Activated CD4-positive, alpha-beta T cell treated with anti-CD3 and anti-CD28 coated beads, Interleukin-2, amount 10 ng/mL, durations not matched to agents 24 days and 14 days (primary cell): ENCODE results near the gene ATG7. TPM values are rescaled to one million over a fixed set of nuclear protein-coding genes. Genes with fewer than 3 reads are reported as not detected.
"Not testable (repeated sequence)": the region's sequence is repeated elsewhere in the genome, so short reads cannot be mapped to it uniquely, and the experiment has no call there.

Source experiments
- DNase-seq: peaks from one replicate; pipeline ENCODE4 v3.0.0; 2022
- H3K27ac Mint-ChIP-seq: one replicate; pipeline ENCODE4 v1.8.0; 2022; ENCODE audit warnings: mild to moderate bottlenecking, mixed read lengths
- H3K27me3 Mint-ChIP-seq: one replicate; pipeline ENCODE4 v1.8.0; 2022; ENCODE audit warnings: mixed read lengths
- H3K36me3 Mint-ChIP-seq: one replicate; pipeline ENCODE4 v1.8.0; 2022; ENCODE audit warnings: low read depth, mild to moderate bottlenecking, mixed read lengths
- H3K4me1 Mint-ChIP-seq: one replicate; pipeline ENCODE4 v1.8.0; 2021; ENCODE audit warnings: mixed read lengths
- H3K4me3 Mint-ChIP-seq: one replicate; pipeline ENCODE4 v1.8.0; 2022; ENCODE audit warnings: mild to moderate bottlenecking, moderate library complexity, mixed read lengths
- H3K9me3 Mint-ChIP-seq: one replicate; pipeline ENCODE4 v1.8.0; 2021; ENCODE audit warnings: mixed read lengths
- intact Hi-C: fragments of 100-400 bp; cut with micrococcal nuclease; formaldehyde crosslinking; loops from one replicate; pipeline ENCODE4 v1.15.1; 2023
- total RNA-seq: library from RNA; stranded (reverse); gene quantifications from 2 replicates; pipeline ENCODE4 v1.2.3, GENCODE V29; 2022

Gene ATG7
- total RNA-seq, 1 donor from 2014 or later, result 41.4 TPM

- H3K27me3 Mint-ChIP-seq, result no peaks in the 10 kb centered on the region
- H3K4me3 Mint-ChIP-seq, result no peak overlapping the region
- peaks cover 11% of the 10 kb centered on the region for H3K36me3 Mint-ChIP-seq
- H3K27ac Mint-ChIP-seq, result no peak overlapping the region
- no peak for DNase-seq
- no peaks in the 10 kb centered on the region for H3K9me3 Mint-ChIP-seq
- intact Hi-C loops, result loop anchor here (10.0 kb wide), 1 partner anchor 57 kb away; the partner anchor contains the start of gene VGLL4
- H3K4me1 Mint-ChIP-seq, result peaks cover 27% of the 10 kb centered on the region
These were observed 315.6 kb downstream of the ATG7 start for GRCh38 chr3:11587766-11588165.

GRCh38 chr3:11588338-11588737 lies 316.1 kb downstream of the ATG7 start:
- Mint-ChIP-seq H3K27ac (no peak overlapping the region), H3K9me3 (no peaks in the 10 kb centered on the region), H3K4me1 (peaks cover 27% of the 10 kb centered on the region), H3K27me3 (no peaks in the 10 kb centered on the region), H3K4me3 (no peak overlapping the region), H3K36me3 (peaks cover 12% of the 10 kb centered on the region)
- DNase-seq, result no peak
- intact Hi-C loops, result loop anchor here (10.0 kb wide), 1 partner anchor 56 kb away; the partner anchor contains the start of gene VGLL4

GRCh38 chr3:11588755-11589154 lies 316.6 kb downstream of the ATG7 start:
- Mint-ChIP-seq H3K4me3 (no peak overlapping the region), H3K27ac (peak overlapping the region; percentile 9), H3K4me1 (peaks cover 28% of the 10 kb centered on the region), H3K9me3 (no peaks in the 10 kb centered on the region), H3K36me3 (peaks cover 14% of the 10 kb centered on the region), H3K27me3 (no peaks in the 10 kb centered on the region)
- DNase-seq, result no peak
- intact Hi-C loops, result loop anchor here (10.0 kb wide), 1 partner anchor 56 kb away; the partner anchor contains the start of gene VGLL4

- no peak for DNase-seq
- intact Hi-C loops, result loop anchor here (10.0 kb wide), 1 partner anchor 55 kb away; the partner anchor contains the start of gene VGLL4
- no peak overlapping the region for H3K27ac Mint-ChIP-seq
- no peaks in the 10 kb centered on the region for H3K9me3 Mint-ChIP-seq
- peaks cover 29% of the 10 kb centered on the region for H3K4me1 Mint-ChIP-seq
- no peaks in the 10 kb centered on the region for H3K27me3 Mint-ChIP-seq
- H3K36me3 Mint-ChIP-seq, result peaks cover 21% of the 10 kb centered on the region
- no peak overlapping the region for H3K4me3 Mint-ChIP-seq
These were observed 317.5 kb downstream of the ATG7 start for GRCh38 chr3:11589706-11590105.

GRCh38 chr3:11591002-11591355 lies 318.8 kb downstream of the ATG7 start:
- Mint-ChIP-seq H3K27ac (no peak overlapping the region), H3K27me3 (no peaks in the 10 kb centered on the region), H3K4me1 (peaks cover 30% of the 10 kb centered on the region), H3K9me3 (peaks cover 1% of the 10 kb centered on the region), H3K36me3 (peaks cover 26% of the 10 kb centered on the region), H3K4me3 (no peak overlapping the region)
- DNase-seq, result no peak
- intact Hi-C loops, result no loop called here

GRCh38 chr3:11591391-11592282 lies 319.4 kb downstream of the ATG7 start:
- intact Hi-C loops, result no loop called here
- DNase-seq, result no peak
- Mint-ChIP-seq H3K27me3 (no peaks in the 10 kb centered on the region), H3K4me3 (no peak overlapping the region), H3K27ac (no peak overlapping the region), H3K4me1 (peaks cover 30% of the 10 kb centered on the region), H3K9me3 (peaks cover 5% of the 10 kb centered on the region), H3K36me3 (peaks cover 30% of the 10 kb centered on the region)

GRCh38 chr3:11592445-11593298 lies 320.5 kb downstream of the ATG7 start:
- DNase-seq, result no peak
- H3K27ac Mint-ChIP-seq, result no peak overlapping the region
- H3K9me3 Mint-ChIP-seq, result peaks cover 11% of the 10 kb centered on the region
- no peaks in the 10 kb centered on the region for H3K27me3 Mint-ChIP-seq
- no peak overlapping the region for H3K4me3 Mint-ChIP-seq
- H3K4me1 Mint-ChIP-seq, result peaks cover 31% of the 10 kb centered on the region
- intact Hi-C loops, result no loop called here
- H3K36me3 Mint-ChIP-seq, result peaks cover 36% of the 10 kb centered on the region

GRCh38 chr3:11593318-11594034 lies 321.3 kb downstream of the ATG7 start:
- DNase-seq, result no peak
- Mint-ChIP-seq H3K4me3 (no peak overlapping the region), H3K27me3 (no peaks in the 10 kb centered on the region), H3K4me1 (peaks cover 24% of the 10 kb centered on the region), H3K9me3 (peaks cover 11% of the 10 kb centered on the region), H3K36me3 (peaks cover 39% of the 10 kb centered on the region), H3K27ac (no peak overlapping the region)
- intact Hi-C loops, result no loop called here

- DNase-seq, H3K4me3 Mint-ChIP-seq, intact Hi-C loops, H3K27me3 Mint-ChIP-seq, H3K27ac Mint-ChIP-seq: not testable (repeated sequence)
- peaks cover 16% of the 10 kb centered on the region for H3K4me1 Mint-ChIP-seq
- H3K36me3 Mint-ChIP-seq, result peaks cover 48% of the 10 kb centered on the region
- peaks cover 11% of the 10 kb centered on the region for H3K9me3 Mint-ChIP-seq
These were observed 322.8 kb downstream of the ATG7 start for GRCh38 chr3:11595024-11595423.

GRCh38 chr3:11596387-11596786 lies 324.2 kb downstream of the ATG7 start:
- Mint-ChIP-seq H3K27me3 (no peaks in the 10 kb centered on the region), H3K4me1 (peaks cover 16% of the 10 kb centered on the region), H3K9me3 (peaks cover 11% of the 10 kb centered on the region), H3K4me3 (no peak overlapping the region), H3K27ac (no peak overlapping the region), H3K36me3 (peaks cover 62% of the 10 kb centered on the region)
- intact Hi-C loops, result no loop called here
- no peak for DNase-seq

GRCh38 chr3:11600501-11601282 lies 328.5 kb downstream of the ATG7 start:
- H3K27ac Mint-ChIP-seq, result no peak overlapping the region
- peaks cover 12% of the 10 kb centered on the region for H3K4me1 Mint-ChIP-seq
- no peaks in the 10 kb centered on the region for H3K27me3 Mint-ChIP-seq
- H3K4me3 Mint-ChIP-seq, result no peak overlapping the region
- peaks cover 11% of the 10 kb centered on the region for H3K9me3 Mint-ChIP-seq
- intact Hi-C loops, result no loop called here
- DNase-seq, result no peak
- peaks cover 55% of the 10 kb centered on the region for H3K36me3 Mint-ChIP-seq

- Mint-ChIP-seq H3K36me3 (peaks cover 53% of the 10 kb centered on the region), H3K27me3 (no peaks in the 10 kb centered on the region), H3K27ac (no peak overlapping the region), H3K9me3 (peaks cover 6% of the 10 kb centered on the region), H3K4me3 (no peak overlapping the region), H3K4me1 (peaks cover 15% of the 10 kb centered on the region)
- no peak for DNase-seq
- intact Hi-C loops, result no loop called here
These were observed 329.4 kb downstream of the ATG7 start for GRCh38 chr3:11601446-11602238.
